Measurements from ENCODE around the gene SOX1. TPM values are rescaled to one million over a fixed set of nuclear protein-coding genes. Genes with fewer than 3 reads are reported as not detected.

SOX1 gene
- total RNA-seq, 6 experiments from 2014 or later: not detected

DNA sequence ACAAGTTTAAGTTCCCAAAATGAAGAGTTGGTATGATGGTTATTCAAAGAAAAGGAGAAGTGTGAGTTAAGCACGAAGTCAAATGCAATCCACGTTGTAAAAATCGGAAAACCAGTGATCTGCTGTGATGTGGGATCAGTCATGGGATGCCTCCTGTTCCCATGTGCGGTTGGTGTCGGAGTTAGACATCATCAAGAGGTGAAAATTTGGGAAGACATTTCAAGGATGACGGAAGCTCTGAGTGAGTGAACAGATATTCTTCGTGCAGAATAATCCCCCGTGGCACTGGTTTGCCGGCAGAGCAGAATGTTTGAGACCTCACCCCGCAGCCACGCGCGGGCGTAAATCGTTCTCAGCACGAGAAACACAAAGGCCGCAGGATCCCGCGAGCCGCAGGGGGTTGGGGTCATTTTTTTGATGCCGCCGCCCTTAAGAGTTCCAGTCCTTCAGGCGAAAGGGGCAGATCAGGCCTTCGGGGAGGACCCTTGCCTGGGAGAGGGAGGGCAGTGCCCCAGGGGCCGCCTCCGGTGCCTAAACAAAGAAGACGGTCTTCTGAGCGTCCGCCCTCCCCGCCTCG lies 13.7 kb upstream of the SOX1 start:
- TF ChIP-seq, protein P1, sequence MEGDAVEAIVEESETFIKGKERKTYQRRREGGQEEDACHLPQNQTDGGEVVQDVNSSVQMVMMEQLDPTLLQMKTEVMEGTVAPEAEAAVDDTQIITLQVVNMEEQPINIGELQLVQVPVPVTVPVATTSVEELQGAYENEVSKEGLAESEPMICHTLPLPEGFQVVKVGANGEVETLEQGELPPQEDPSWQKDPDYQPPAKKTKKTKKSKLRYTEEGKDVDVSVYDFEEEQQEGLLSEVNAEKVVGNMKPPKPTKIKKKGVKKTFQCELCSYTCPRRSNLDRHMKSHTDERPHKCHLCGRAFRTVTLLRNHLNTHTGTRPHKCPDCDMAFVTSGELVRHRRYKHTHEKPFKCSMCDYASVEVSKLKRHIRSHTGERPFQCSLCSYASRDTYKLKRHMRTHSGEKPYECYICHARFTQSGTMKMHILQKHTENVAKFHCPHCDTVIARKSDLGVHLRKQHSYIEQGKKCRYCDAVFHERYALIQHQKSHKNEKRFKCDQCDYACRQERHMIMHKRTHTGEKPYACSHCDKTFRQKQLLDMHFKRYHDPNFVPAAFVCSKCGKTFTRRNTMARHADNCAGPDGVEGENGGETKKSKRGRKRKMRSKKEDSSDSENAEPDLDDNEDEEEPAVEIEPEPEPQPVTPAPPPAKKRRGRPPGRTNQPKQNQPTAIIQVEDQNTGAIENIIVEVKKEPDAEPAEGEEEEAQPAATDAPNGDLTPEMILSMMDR (IDR thresholded peaks at IDR 0.05): no peak
- Mint-ChIP-seq H3K4me1 (ENCODE audit: low read depth) (no peaks in the 10 kb centered on the region), H3K27me3 (ENCODE audit: insufficient read depth) (peaks cover 15% of the 10 kb centered on the region), H3K36me3 (ENCODE audit: low read depth) (no peaks in the 10 kb centered on the region), H3K27ac (no peak overlapping the region), H3K4me3 (no peak overlapping the region), H3K9me3 (peaks cover 17% of the 10 kb centered on the region; the same call in 1 of the 2 replicates)
- no peak for DNase-seq

DNA sequence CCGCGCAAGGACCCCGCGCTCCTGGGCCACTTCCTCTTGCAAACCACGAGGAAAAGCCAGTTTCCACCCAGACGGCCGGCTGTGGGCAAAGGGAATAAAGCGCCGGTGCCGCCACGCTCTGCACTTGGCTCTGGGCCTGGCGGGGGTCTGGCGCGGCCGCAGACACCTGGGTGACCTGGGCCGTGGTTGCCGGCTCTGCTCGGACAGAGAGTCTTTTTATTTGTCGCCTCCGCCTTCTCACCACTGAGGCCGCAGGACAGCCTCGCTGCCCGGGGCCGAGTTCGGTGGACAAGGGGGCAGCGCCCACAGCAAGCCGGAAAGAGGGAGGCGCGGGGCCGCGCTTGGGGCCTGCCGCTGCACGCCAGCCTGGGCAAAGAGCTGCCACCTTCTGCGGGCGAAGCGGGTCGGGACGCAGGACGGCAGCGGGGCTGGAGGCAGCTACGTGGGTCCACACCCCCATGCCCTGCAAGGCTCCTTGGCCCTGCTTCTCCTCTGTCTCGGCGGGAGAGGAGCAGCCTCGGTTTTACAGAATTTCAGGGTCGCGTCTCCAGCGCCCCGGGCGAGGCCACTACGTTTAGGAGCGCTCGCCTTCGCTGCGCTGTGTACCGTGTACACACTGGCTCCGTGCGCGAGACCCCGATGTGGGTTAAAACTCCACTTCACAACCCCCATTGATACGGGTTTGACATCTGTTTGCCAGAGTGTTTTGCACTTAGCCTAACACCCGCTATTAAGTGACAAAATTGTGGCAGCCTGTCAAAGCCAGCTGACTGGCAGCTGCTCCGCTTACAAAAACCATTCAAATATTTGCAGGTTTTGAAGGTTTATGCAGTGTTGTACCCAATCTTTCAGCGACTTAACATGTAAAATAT lies 13.0 kb upstream of the SOX1 start:
- no peaks in the 10 kb centered on the region for H3K36me3 Mint-ChIP-seq (ENCODE audit: low read depth)
- TF ChIP-seq, protein P1 (IDR thresholded peaks at IDR 0.05): no peak
- H3K27me3 Mint-ChIP-seq (ENCODE audit: insufficient read depth): peaks cover 17% of the 10 kb centered on the region
- no peak overlapping the region for H3K27ac Mint-ChIP-seq
- H3K4me3 Mint-ChIP-seq: no peak overlapping the region
- peaks cover 13% of the 10 kb centered on the region; the same call in 1 of the 2 replicates for H3K9me3 Mint-ChIP-seq
- no peak for DNase-seq
- no peaks in the 10 kb centered on the region for H3K4me1 Mint-ChIP-seq (ENCODE audit: low read depth)

DNA sequence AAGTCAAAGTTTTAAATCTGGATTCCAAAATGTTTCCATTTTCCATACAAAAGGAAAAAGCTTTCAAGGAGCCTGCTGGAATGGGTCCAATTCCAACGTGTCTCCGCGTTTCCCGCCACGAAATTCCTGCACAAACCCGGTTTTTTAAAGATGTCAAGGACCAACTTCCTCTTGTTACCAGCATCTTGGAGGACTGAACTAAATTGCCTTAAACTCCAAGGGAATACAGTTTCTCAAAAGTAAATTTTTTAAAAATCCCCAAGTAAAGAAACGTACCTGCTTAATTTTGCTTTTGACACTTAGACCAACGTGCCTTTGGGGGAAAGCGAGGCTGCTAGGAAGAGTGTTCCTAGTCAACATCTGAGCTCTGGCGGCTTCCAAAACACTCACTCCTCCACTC lies 12.3 kb upstream of the SOX1 start:
- Mint-ChIP-seq H3K27ac (no peak overlapping the region), H3K4me1 (ENCODE audit: low read depth) (no peaks in the 10 kb centered on the region), H3K36me3 (ENCODE audit: low read depth) (no peaks in the 10 kb centered on the region), H3K4me3 (no peak overlapping the region), H3K27me3 (ENCODE audit: insufficient read depth) (peaks cover 24% of the 10 kb centered on the region), H3K9me3 (peaks cover 13% of the 10 kb centered on the region; the same call in 1 of the 2 replicates)
- DNase-seq: no peak
- TF ChIP-seq, protein P1 (IDR thresholded peaks at IDR 0.05): no peak

DNA sequence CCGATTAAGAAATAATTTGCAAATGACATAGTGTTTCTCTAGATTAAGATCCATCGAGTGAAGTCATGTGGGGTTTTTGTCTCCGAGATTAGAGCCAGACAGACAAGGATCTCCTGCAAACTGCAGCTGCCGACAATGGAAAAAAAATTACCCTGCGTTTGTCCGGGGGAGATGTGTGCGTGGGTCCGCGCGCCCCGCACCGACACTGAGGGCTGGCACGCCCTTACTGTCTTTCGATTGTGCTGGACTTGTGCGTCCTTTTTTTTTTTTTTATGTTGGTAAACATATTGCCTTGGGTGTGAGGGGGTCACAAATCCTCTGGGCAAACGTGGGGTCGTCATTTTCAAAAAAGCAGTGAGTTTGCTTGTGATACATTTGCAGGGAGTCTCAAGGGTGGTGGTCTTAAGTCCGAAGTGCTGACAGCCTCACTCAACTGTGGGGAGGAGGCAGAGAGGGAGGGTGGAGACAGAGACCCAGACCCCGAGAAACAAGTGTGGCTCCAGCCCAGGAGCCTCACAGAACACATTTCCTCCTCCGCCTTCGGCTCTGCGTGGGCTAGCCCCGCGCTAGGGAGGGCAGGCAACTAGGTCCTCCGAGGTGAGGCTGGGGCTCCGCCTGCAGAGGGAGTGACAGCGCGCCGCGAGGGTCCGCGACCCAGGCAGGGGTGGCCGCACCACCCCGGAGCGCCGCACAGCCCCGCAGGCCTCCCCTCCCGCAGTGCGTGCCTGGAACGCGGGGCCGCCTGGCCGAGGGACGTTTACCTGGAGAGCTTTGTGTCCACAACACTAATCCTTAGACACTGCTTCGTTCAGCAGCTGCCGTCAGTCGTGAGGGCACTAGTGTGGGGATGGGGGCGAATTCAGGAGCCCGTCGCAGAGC lies 11.7 kb upstream of the SOX1 start:
- no peak for DNase-seq
- Mint-ChIP-seq H3K36me3 (ENCODE audit: low read depth) (no peaks in the 10 kb centered on the region), H3K27ac (no peak overlapping the region), H3K27me3 (ENCODE audit: insufficient read depth) (peaks cover 28% of the 10 kb centered on the region), H3K9me3 (peaks cover 13% of the 10 kb centered on the region; the same call in 1 of the 2 replicates), H3K4me3 (no peak overlapping the region), H3K4me1 (ENCODE audit: low read depth) (no peaks in the 10 kb centered on the region)
- TF ChIP-seq, protein P1 (IDR thresholded peaks at IDR 0.05): no peak

DNA sequence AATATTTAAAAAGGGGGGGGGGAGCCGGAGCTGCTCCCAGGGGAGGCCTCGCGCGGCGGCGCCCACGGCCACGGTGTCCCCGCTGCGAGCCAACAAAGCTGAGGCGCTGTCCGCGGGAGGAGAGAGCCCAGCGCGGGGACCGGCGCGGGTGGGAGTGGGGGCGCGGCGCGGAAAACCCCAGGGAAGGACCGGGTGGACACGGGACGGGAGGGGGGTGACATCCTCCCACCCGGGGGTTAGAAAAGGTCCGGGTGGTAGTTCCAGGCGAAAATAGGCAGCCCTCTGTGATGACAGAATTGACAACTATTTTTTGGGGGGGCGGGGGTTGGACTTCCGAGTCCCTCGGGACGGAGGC lies 11.1 kb upstream of the SOX1 start:
- TF ChIP-seq, protein P1 (IDR thresholded peaks at IDR 0.05): no peak
- H3K27ac Mint-ChIP-seq: no peak overlapping the region
- peaks cover 13% of the 10 kb centered on the region; the same call in 1 of the 2 replicates for H3K9me3 Mint-ChIP-seq
- no peaks in the 10 kb centered on the region for H3K4me1 Mint-ChIP-seq (ENCODE audit: low read depth)
- H3K27me3 Mint-ChIP-seq (ENCODE audit: insufficient read depth): peaks cover 32% of the 10 kb centered on the region
- no peaks in the 10 kb centered on the region for H3K36me3 Mint-ChIP-seq (ENCODE audit: low read depth)
- no peak for DNase-seq
- H3K4me3 Mint-ChIP-seq: no peak overlapping the region

Measured in HFFc6 (cell line).